BE2C (cell line): Measurements from ENCODE around the gene ZNF235.

Experiments
- DNase-seq: peaks from one replicate; pipeline ENCODE4 v3.0.0-alpha.2; 2020
- H3K27me3 ChIP-seq: fragments of 250-450 bp; sonication (Bioruptor Pico); 2 replicates; pipeline ENCODE4 v1.5.1; 2020; ENCODE audit warnings: mild to moderate bottlenecking
- H3K36me3 ChIP-seq: fragments of 250-450 bp; sonication (Bioruptor Pico); 2 replicates; pipeline ENCODE4 v1.5.1; 2020; ENCODE audit warnings: mild to moderate bottlenecking
- H3K4me1 ChIP-seq: fragments of 250-450 bp; sonication (Bioruptor Pico); 2 replicates; pipeline ENCODE4 v1.5.1; 2020
- H3K4me3 ChIP-seq: 2 replicates; pipeline ENCODE4 v1.5.1; 2011; ENCODE audit warnings: low read depth, low read length
- H3K9me3 ChIP-seq: fragments of 250-450 bp; sonication (Bioruptor Pico); 2 replicates; pipeline ENCODE4 v1.5.1; 2020
- CTCF ChIP-seq: IDR thresholded peaks from 2 replicates; pipeline ENCODE4 v1.5.1; 2012; ENCODE audit warnings: mild to moderate bottlenecking, low read depth, low read length

The ZNF235 gene

GRCh38 chr19:44332145-44332544 is 27.3 kb upstream of the ZNF235 start:
- no peaks in the 10 kb centered on the region for H3K4me1 ChIP-seq
- H3K27me3 ChIP-seq, result no peaks in the 10 kb centered on the region
- 0 out of 2 replicates have a peak, but pooled peaks cover 3% of the 10 kb centered on the region for H3K9me3 ChIP-seq
- no peak for TF ChIP-seq CTCF
- H3K36me3 ChIP-seq, result peaks cover 50% of the 10 kb centered on the region
- H3K4me3 ChIP-seq, result no peak overlapping the region
- no peak for DNase-seq

GRCh38 chr19:44315883-44316282 is 11.1 kb upstream of the ZNF235 start:
- H3K36me3 ChIP-seq, result no peaks in the 10 kb centered on the region
- H3K4me3 ChIP-seq, result no peak overlapping the region
- no peaks in the 10 kb centered on the region for H3K9me3 ChIP-seq
- TF ChIP-seq CTCF, result no peak
- H3K4me1 ChIP-seq, result no peaks in the 10 kb centered on the region
- DNase-seq, result no peak
- H3K27me3 ChIP-seq, result no peaks in the 10 kb centered on the region

- H3K4me1 ChIP-seq, result no peaks in the 10 kb centered on the region
- H3K27me3 ChIP-seq, result no peaks in the 10 kb centered on the region
- H3K36me3 ChIP-seq, result no peaks in the 10 kb centered on the region
- no peak for DNase-seq
- H3K9me3 ChIP-seq, result no peaks in the 10 kb centered on the region
- no peak overlapping the region for H3K4me3 ChIP-seq
- TF ChIP-seq CTCF, result no peak
These were observed 8.4 kb upstream of the ZNF235 start for GRCh38 chr19:44313231-44313630.

GRCh38 chr19:44308011-44308410 is 3.2 kb upstream of the ZNF235 start:
- H3K4me1 ChIP-seq, result no peaks in the 10 kb centered on the region
- no peaks in the 10 kb centered on the region for H3K36me3 ChIP-seq
- DNase-seq, result no peak
- no peaks in the 10 kb centered on the region; the same call in 1 of the 2 replicates for H3K9me3 ChIP-seq
- no peaks in the 10 kb centered on the region for H3K27me3 ChIP-seq
- no peak for TF ChIP-seq CTCF
- no peak overlapping the region for H3K4me3 ChIP-seq

- no peak for DNase-seq
- TF ChIP-seq CTCF, result no peak
- H3K4me1 ChIP-seq, result no peaks in the 10 kb centered on the region
- H3K27me3 ChIP-seq, result no peaks in the 10 kb centered on the region
- no peak overlapping the region for H3K4me3 ChIP-seq
- no peaks in the 10 kb centered on the region; the same call in 1 of the 2 replicates for H3K9me3 ChIP-seq
- peaks cover 9% of the 10 kb centered on the region; the same call in 1 of the 2 replicates for H3K36me3 ChIP-seq
These were observed 1.5 kb upstream of the ZNF235 start for GRCh38 chr19:44306283-44306682.

- H3K4me1 ChIP-seq, result no peaks in the 10 kb centered on the region
- H3K36me3 ChIP-seq, result peaks cover 9% of the 10 kb centered on the region; the same call in 1 of the 2 replicates
- no peaks in the 10 kb centered on the region; the same call in 1 of the 2 replicates for H3K9me3 ChIP-seq
- no peak for DNase-seq
- H3K4me3 ChIP-seq, result peak overlapping the region; percentile 94
- no peaks in the 10 kb centered on the region for H3K27me3 ChIP-seq
- TF ChIP-seq CTCF, result no peak
These were observed 632 bp upstream of the ZNF235 start for GRCh38 chr19:44305457-44305856.
